H9 (cell line): Measurements from ENCODE around the gene GIT1. TPM values are rescaled to one million over a fixed set of nuclear protein-coding genes. Genes with fewer than 3 reads are reported as not detected.

Experiments
- DNase-seq: peaks from one replicate; pipeline ENCODE4 v3.0.0-alpha.2; 2017
- H2AFZ ChIP-seq: one replicate; pipeline ENCODE4 v1.6.1; 2013; ENCODE audit warnings: mild to moderate bottlenecking, low read length, control low read depth, moderate library complexity
- H2AK5ac ChIP-seq: 2 replicates; pipeline ENCODE4 v1.6.1; 2013; ENCODE audit warnings: low read length, control low read depth, mixed read lengths; ENCODE audit not compliant: insufficient read length
- H2BK120ac ChIP-seq: one replicate; pipeline ENCODE4 v1.6.1; 2013; ENCODE audit warnings: low read depth, mild to moderate bottlenecking, low read length, control low read depth, inconsistent platforms; ENCODE audit not compliant: poor library complexity, severe bottlenecking
- H2BK12ac ChIP-seq: 2 replicates; pipeline ENCODE4 v1.6.1; 2013; ENCODE audit warnings: low read length, control low read depth, mixed read lengths, low read depth; ENCODE audit not compliant: insufficient read length
- H2BK15ac ChIP-seq: 2 replicates; pipeline ENCODE4 v1.6.1; 2013; ENCODE audit warnings: low read depth, low read length, control low read depth
- H2BK20ac ChIP-seq: one replicate; pipeline ENCODE4 v1.6.1; 2013; ENCODE audit warnings: low read depth, mild to moderate bottlenecking, low read length, control low read depth, inconsistent platforms; ENCODE audit not compliant: poor library complexity, severe bottlenecking
- H2BK5ac ChIP-seq: 2 replicates; pipeline ENCODE4 v1.6.1; 2013; ENCODE audit warnings: low read length, control low read depth, mixed read lengths; ENCODE audit not compliant: insufficient read length
- H3K14ac ChIP-seq: 2 replicates; pipeline ENCODE4 v1.6.1; 2013; ENCODE audit warnings: low read length, control low read depth; ENCODE audit not compliant: insufficient read depth
- H3K18ac ChIP-seq: 2 replicates; pipeline ENCODE4 v1.6.1; 2013; ENCODE audit warnings: low read depth, mild to moderate bottlenecking, mixed read lengths, low read length, control low read depth; ENCODE audit not compliant: insufficient read length
- H3K23ac ChIP-seq: 2 replicates; pipeline ENCODE4 v1.6.1; 2013; ENCODE audit warnings: low read length, control low read depth, mixed read lengths, low read depth; ENCODE audit not compliant: insufficient read length
- H3K23me2 ChIP-seq: 2 replicates; pipeline ENCODE4 v1.6.1; 2013; ENCODE audit warnings: low read depth, mild to moderate bottlenecking, mixed read lengths, low read length, control low read depth; ENCODE audit not compliant: insufficient read length, poor library complexity, severe bottlenecking
- H3K27ac ChIP-seq: 2 replicates; pipeline ENCODE4 v1.5.1; 2013; ENCODE audit warnings: low read length, control low read depth, mixed read lengths, low read depth; ENCODE audit not compliant: insufficient read length
- H3K27me3 ChIP-seq: 2 replicates; pipeline ENCODE4 v1.6.1; 2013; ENCODE audit warnings: low read length, control low read depth, inconsistent platforms; ENCODE audit not compliant: insufficient read depth
- H3K4ac ChIP-seq: 2 replicates; pipeline ENCODE4 v1.6.1; 2013; ENCODE audit warnings: low read depth, mild to moderate bottlenecking, control low read depth, inconsistent platforms, low read length, moderate library complexity
- H3K4me1 ChIP-seq: 2 replicates; pipeline ENCODE4 v1.6.1; 2013; ENCODE audit warnings: low read length, control low read depth, inconsistent platforms; ENCODE audit not compliant: insufficient read depth
- H3K4me2 ChIP-seq: 2 replicates; pipeline ENCODE4 v1.6.1; 2013; ENCODE audit warnings: low read length, control low read depth, mixed read lengths; ENCODE audit not compliant: insufficient read length, insufficient read depth
- H3K56ac ChIP-seq: 2 replicates; pipeline ENCODE4 v1.6.1; 2013; ENCODE audit warnings: low read depth, mild to moderate bottlenecking, mixed read lengths, low read length, control low read depth; ENCODE audit not compliant: insufficient read length
- H3K79me1 ChIP-seq: 2 replicates; pipeline ENCODE4 v1.6.1; 2013; ENCODE audit warnings: low read depth, mild to moderate bottlenecking, moderate library complexity, low read length, control low read depth, inconsistent platforms; ENCODE audit not compliant: insufficient read depth, poor library complexity, severe bottlenecking
- H3K79me2 ChIP-seq: 2 replicates; pipeline ENCODE4 v1.6.1; 2013; ENCODE audit warnings: low read length, control low read depth, inconsistent platforms; ENCODE audit not compliant: insufficient read depth
- H3K9ac ChIP-seq: 2 replicates; pipeline ENCODE4 v1.6.1; 2013; ENCODE audit warnings: low read length, control low read depth, mixed read lengths; ENCODE audit not compliant: insufficient read length; ENCODE audit errors: extremely low read depth
- H3K9me3 ChIP-seq: one replicate; pipeline ENCODE4 v1.6.1; 2013; ENCODE audit warnings: low read depth, low read length, inconsistent platforms; ENCODE audit not compliant: control insufficient read depth
- H3T11ph ChIP-seq: one replicate; pipeline ENCODE4 v1.6.1; 2013; ENCODE audit warnings: mild to moderate bottlenecking, low read length, control low read depth, inconsistent platforms
- H4K20me1 ChIP-seq: one replicate; pipeline ENCODE4 v1.6.1; 2013; ENCODE audit not compliant: control insufficient read depth, insufficient read length, insufficient read depth
- H4K5ac ChIP-seq: 2 replicates; pipeline ENCODE4 v1.6.1; 2013; ENCODE audit warnings: low read depth, mild to moderate bottlenecking, mixed read lengths, low read length, control low read depth; ENCODE audit not compliant: insufficient read length
- H4K8ac ChIP-seq: replicated peaks from 2 replicates; pipeline ENCODE4 v1.6.1; 2013; ENCODE audit warnings: low read length, control low read depth, mixed read lengths, low read depth; ENCODE audit not compliant: insufficient read length
- H4K91ac ChIP-seq: 2 replicates; pipeline ENCODE4 v1.6.1; 2013; ENCODE audit warnings: low read depth, mild to moderate bottlenecking, moderate library complexity, mixed read lengths, low read length, control low read depth; ENCODE audit not compliant: insufficient read length
- H3K27ac Mint-ChIP-seq, 3 experiments: 2 replicates in 2 of 3; 3 replicates in 1 of 3; pipeline ENCODE4 v1.8.0; 2020 to 2021; ENCODE audit warnings: mixed read lengths in 3 of 3, mild to moderate bottlenecking in 1 of 3, moderate library complexity in 1 of 3
- H3K27me3 Mint-ChIP-seq: 2 replicates; pipeline ENCODE4 v1.8.0; 2021; ENCODE audit warnings: low read depth, mild to moderate bottlenecking, moderate library complexity, mixed read lengths
- H3K36me3 Mint-ChIP-seq, 3 experiments: 2 replicates in 2 of 3; 3 replicates in 1 of 3; pipeline ENCODE4 v1.8.0; 2020 to 2021; ENCODE audit warnings: low read depth in 3 of 3, mixed read lengths in 3 of 3; ENCODE audit not compliant: insufficient read depth in 1 of 3
- H3K4me1 Mint-ChIP-seq, 2 experiments: 2 replicates each; pipeline ENCODE4 v1.8.0; 2020; ENCODE audit warnings: mixed read lengths in 2 of 2
- H3K4me3 Mint-ChIP-seq, 2 experiments: 2 replicates in 1 of 2; 3 replicates in 1 of 2; pipeline ENCODE4 v1.8.0; 2020 to 2021; ENCODE audit warnings: mild to moderate bottlenecking in 2 of 2, mixed read lengths in 2 of 2, moderate library complexity in 1 of 2
- H3K9me3 Mint-ChIP-seq, 2 experiments: 2 replicates in 1 of 2; 3 replicates in 1 of 2; pipeline ENCODE4 v1.8.0; 2020; ENCODE audit warnings: mild to moderate bottlenecking in 2 of 2, mixed read lengths in 2 of 2, moderate library complexity in 1 of 2
- CTCF ChIP-seq: fragments of 200-600 bp; sonication (generic); conservative IDR thresholded peaks from 3 replicates; pipeline ENCODE4 v1.8.0; 2021; ENCODE audit warnings: antibody characterized with exemption, mild to moderate bottlenecking
- WGBS: extraction: QIAGEN DNeasy Blood & Tissue Kit; methylation state at CpG from one replicate; pipeline ENCODE4 v1.1.7; 2013; ENCODE audit warnings: missing lambda C conversion rate, low lambda C conversion rate, mixed read lengths; ENCODE audit not compliant: insufficient read length; ENCODE audit errors: extremely low coverage; 5-methylcytosine and 5-hydroxymethylcytosine counted together
- total RNA-seq: library from RNA; stranded (reverse); gene quantifications from 2 replicates; pipeline ENCODE4 v1.2.1, GENCODE V29; 2021

Gene GIT1
- total RNA-seq, 1 experiment from 2014 or later: 47.4 TPM

- peak; percentile 91 for DNase-seq
- H3K4me3 Mint-ChIP-seq: peak overlapping the region; percentile 40 to 86
- no peak overlapping the region for H3K27ac Mint-ChIP-seq
Measured at GRCh38 chr17:29617481-29618271, 28.2 kb upstream of the GIT1 start.

More at GRCh38 chr17:29617481-29618271, 28.2 kb upstream of the GIT1 start:
- Histone ChIP-seq H3K4me1 (peaks cover 3% of the 10 kb centered on the region; the same call in 1 of the 2 replicates), H3K14ac (no peak overlapping the region), H3K4me2 (peak overlapping the region; percentile 26), H3K9me3 (no peaks in the 10 kb centered on the region), H2BK15ac (no peak overlapping the region), H3K4ac (no peak overlapping the region), H4K8ac (no peak overlapping the region), H2BK12ac (no peak overlapping the region), H3K23ac (no peak overlapping the region), H2AK5ac (no peak overlapping the region), H2BK120ac (no peak overlapping the region), H3K9ac (no peak overlapping the region), H3K18ac (no peak overlapping the region), H4K91ac (no peak overlapping the region), H3K79me2 (no peaks in the 10 kb centered on the region), H3K56ac (no peak overlapping the region), H4K5ac (no peak overlapping the region), H3K27me3 (peaks cover 11% of the 10 kb centered on the region), H2BK20ac (no peak overlapping the region), H2AFZ (no peak overlapping the region), H3K23me2 (peaks cover 13% of the 10 kb centered on the region), H4K20me1 (no peaks in the 10 kb centered on the region), H2BK5ac (no peak overlapping the region), H3T11ph (no peak overlapping the region), H3K27ac (no peak overlapping the region), H3K79me1 (no peaks in the 10 kb centered on the region)
- no peaks in the 10 kb centered on the region for H3K9me3 Mint-ChIP-seq
- peaks cover 0 to 3% (median 0%) of the 10 kb centered on the region in 3 experiments; a peak in 2 of 7 replicates for H3K36me3 Mint-ChIP-seq
- peaks cover 37 to 72% of the 10 kb centered on the region in 2 experiments for H3K4me1 Mint-ChIP-seq
- TF ChIP-seq CTCF: peak; percentile 88
- peaks cover 83% of the 10 kb centered on the region for H3K27me3 Mint-ChIP-seq
- WGBS: no CpG with 5 or more reads among the region's 68 CpGs
